Progenitor cell of endocrine pancreas (in vitro differentiated cells): ENCODE measurements around the gene TRAF7. TPM values are rescaled to one million over a fixed set of nuclear protein-coding genes. Genes with fewer than 3 reads are reported as not detected.
"Not testable (repeated sequence)": the region's sequence is repeated elsewhere in the genome, so short reads cannot be mapped to it uniquely, and the experiment has no call there.

Source experiments
- DNase-seq: peaks from one replicate; pipeline ENCODE4 v3.0.0; 2021; ENCODE audit warnings: low spot score; ENCODE audit not compliant: unreplicated experiment
- H3K27ac Mint-ChIP-seq: 2 replicates; pipeline ENCODE4 v1.8.0; 2021; ENCODE audit warnings: mild to moderate bottlenecking, moderate library complexity, mixed read lengths
- H3K27me3 Mint-ChIP-seq: 2 replicates; pipeline ENCODE4 v1.8.0; 2021; ENCODE audit warnings: mixed read lengths
- H3K36me3 Mint-ChIP-seq: 2 replicates; pipeline ENCODE4 v1.8.0; 2022; ENCODE audit warnings: mixed read lengths; ENCODE audit not compliant: insufficient read depth
- H3K4me1 Mint-ChIP-seq: 2 replicates; pipeline ENCODE4 v1.8.0; 2021; ENCODE audit warnings: low read depth, mixed read lengths
- H3K4me3 Mint-ChIP-seq: 2 replicates; pipeline ENCODE4 v1.8.0; 2021; ENCODE audit warnings: low read depth, mild to moderate bottlenecking, moderate library complexity, mixed read lengths
- H3K9me3 Mint-ChIP-seq: 2 replicates; pipeline ENCODE4 v1.8.0; 2021; ENCODE audit warnings: low read depth, mixed read lengths
- total RNA-seq: library from RNA; stranded (reverse); gene quantifications from 2 replicates; pipeline ENCODE4 v1.2.1, GENCODE V29; 2021
- TF ChIP-seq, protein P1 (sequence below): fragments of 200-600 bp; sonication (generic); IDR thresholded peaks from one replicate; pipeline ENCODE4 v1.5.0; 2021; ENCODE audit warnings: antibody characterized with exemption, mild to moderate bottlenecking; ENCODE audit not compliant: unreplicated experiment

The TRAF7 gene
- total RNA-seq, 1 donor from 2014 or later = 85.2 TPM

DNA sequence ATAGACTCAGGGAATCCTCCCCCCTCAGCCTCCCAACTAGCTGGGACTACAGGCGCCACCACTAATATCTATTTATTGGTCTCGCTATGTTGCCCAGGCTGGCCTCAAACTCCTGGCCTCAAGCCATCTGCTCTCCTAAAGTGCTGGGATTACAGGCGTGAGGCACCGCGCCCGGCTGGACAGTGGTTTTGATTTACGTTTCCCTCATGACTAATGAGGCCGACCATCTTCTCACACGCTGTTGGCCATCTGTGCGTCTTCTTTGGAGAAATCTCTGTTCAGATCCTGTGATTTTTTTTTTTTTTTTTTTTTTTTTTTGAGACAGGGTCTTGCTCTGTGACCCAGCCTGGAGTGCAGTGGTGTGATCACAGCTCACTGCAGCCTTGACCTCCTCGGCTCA lies 26.3 kb upstream of the TRAF7 start:
- H3K9me3 Mint-ChIP-seq, H3K27ac Mint-ChIP-seq, H3K4me3 Mint-ChIP-seq, H3K36me3 Mint-ChIP-seq, H3K27me3 Mint-ChIP-seq, H3K4me1 Mint-ChIP-seq, DNase-seq: not testable (repeated sequence)

DNA sequence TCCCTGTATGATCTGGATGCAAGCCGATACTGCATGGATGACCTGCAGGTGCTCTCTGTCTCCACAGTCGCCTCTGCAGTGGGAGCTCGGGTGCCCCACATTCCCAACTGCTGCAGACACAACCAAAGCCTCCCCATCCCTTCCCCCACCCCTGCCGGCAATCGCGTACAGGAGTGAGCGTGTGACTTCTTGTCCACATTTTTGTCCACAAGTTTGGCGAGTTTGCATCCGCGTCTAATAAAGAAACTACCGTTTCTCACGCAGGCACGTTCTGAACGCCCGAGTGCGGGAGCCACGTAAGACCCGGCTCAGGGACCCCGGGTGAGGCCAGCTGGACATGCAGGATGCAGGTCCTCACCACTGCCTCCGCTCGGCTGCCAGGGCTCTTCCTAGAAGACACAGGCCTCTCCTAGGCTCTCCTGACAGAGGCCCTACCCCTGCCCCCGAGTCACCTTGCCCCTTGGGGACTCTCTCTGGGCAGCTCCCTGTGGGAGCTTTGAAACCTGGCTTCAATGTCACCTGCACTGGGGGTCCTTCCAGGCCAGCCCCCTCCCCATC lies 25.6 kb upstream of the TRAF7 start:
- not testable (repeated sequence) for H3K4me3 Mint-ChIP-seq, DNase-seq, H3K36me3 Mint-ChIP-seq, H3K27me3 Mint-ChIP-seq, H3K27ac Mint-ChIP-seq, H3K9me3 Mint-ChIP-seq, H3K4me1 Mint-ChIP-seq

DNA sequence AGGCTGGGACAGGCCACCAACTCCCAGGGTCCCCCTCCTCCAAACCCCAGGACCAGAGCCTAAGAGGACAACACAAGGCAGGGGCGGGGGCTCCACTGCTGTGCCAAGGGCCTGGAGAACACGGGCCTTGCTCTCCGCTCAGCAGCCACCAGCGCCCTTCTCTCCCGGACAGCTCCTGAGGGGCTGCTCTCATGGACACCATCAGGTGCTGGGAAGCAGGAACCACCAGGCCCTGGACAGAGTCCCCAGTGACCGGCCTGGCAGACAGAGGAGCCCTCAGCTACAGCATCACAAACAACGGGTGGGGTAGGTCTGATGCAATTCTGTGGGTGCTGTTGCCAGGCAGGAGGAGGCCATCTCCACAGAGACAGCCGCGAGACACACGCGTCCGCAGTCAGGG lies 21.8 kb upstream of the TRAF7 start:
- not testable (repeated sequence) for H3K36me3 Mint-ChIP-seq, H3K4me1 Mint-ChIP-seq, H3K9me3 Mint-ChIP-seq, H3K27ac Mint-ChIP-seq, H3K27me3 Mint-ChIP-seq, H3K4me3 Mint-ChIP-seq, DNase-seq

DNA sequence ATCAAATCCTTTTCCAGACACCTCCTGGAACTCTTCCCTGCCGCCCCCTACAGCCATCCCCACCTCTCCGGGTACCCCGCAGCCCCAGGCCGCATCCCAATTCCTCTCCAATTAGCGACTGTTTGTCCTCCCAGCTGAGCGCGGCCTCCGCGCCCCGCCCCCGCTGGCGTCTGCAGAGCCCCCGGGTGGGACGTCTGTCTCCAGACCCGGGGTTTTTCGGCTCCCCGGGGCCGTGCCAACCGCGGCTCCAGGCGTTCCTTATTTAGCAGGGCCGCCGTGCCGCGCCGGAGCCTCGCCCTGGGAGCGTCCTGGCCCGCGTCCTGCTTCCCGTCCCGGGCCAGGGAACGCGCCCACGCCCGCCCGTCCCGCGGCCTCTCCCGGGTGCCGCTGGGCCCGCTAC lies 20.5 kb upstream of the TRAF7 start:
- not testable (repeated sequence) for DNase-seq, H3K36me3 Mint-ChIP-seq, H3K9me3 Mint-ChIP-seq, H3K27me3 Mint-ChIP-seq, H3K4me1 Mint-ChIP-seq
- peak overlapping the region; percentile 49 for H3K27ac Mint-ChIP-seq
- peak overlapping the region; percentile 73 for H3K4me3 Mint-ChIP-seq

DNA sequence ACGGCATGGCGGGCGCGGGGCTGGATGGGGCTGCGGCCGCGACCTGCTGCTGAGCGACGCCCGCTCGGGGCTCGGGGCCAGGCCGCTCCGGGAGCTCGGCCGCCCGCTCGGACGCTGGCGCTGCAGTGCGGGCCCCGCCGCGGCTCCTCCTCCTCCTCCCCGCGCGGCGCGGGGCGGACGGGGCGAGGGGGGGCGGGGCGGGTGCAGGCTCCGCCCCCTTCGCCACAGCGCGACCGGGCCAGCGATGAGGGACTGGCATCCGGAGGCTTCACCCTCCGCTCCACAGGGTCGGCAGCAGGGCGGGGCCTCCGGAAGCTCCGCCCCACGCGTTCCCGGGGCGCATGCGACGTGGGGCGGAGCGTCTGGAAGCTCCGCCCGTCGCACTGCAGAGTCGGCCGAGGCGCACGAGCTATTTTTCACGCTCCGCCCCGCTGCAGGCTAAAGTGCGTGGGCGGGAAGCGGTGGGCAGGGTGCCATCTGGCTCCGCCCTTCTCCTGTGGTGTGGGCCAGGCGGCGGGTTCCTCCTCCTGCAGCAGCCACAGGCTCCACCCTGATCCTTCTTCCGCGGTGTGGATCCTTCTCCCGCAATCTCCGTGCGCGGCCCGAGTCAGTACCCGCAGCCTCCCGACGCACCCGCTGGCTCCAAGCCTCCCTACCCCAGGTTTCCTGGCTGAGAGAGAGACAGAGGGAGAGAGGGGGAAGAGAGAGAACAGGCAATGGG lies 19.7 kb upstream of the TRAF7 start, which contains the start of gene PKD1:
Gene PKD1 (minus strand): TSS at position 129 of the 721 bp plus-strand sequence. CDS start 209 bp downstream, outside the sequence.
- not testable (repeated sequence) for H3K27me3 Mint-ChIP-seq, H3K36me3 Mint-ChIP-seq, H3K9me3 Mint-ChIP-seq, H3K4me1 Mint-ChIP-seq
- H3K4me3 Mint-ChIP-seq = peak within 1 kb of the TSS; percentile 84
- H3K27ac Mint-ChIP-seq = peak within 1 kb of the TSS; percentile 82
- peak; percentile 100 for DNase-seq

DNA sequence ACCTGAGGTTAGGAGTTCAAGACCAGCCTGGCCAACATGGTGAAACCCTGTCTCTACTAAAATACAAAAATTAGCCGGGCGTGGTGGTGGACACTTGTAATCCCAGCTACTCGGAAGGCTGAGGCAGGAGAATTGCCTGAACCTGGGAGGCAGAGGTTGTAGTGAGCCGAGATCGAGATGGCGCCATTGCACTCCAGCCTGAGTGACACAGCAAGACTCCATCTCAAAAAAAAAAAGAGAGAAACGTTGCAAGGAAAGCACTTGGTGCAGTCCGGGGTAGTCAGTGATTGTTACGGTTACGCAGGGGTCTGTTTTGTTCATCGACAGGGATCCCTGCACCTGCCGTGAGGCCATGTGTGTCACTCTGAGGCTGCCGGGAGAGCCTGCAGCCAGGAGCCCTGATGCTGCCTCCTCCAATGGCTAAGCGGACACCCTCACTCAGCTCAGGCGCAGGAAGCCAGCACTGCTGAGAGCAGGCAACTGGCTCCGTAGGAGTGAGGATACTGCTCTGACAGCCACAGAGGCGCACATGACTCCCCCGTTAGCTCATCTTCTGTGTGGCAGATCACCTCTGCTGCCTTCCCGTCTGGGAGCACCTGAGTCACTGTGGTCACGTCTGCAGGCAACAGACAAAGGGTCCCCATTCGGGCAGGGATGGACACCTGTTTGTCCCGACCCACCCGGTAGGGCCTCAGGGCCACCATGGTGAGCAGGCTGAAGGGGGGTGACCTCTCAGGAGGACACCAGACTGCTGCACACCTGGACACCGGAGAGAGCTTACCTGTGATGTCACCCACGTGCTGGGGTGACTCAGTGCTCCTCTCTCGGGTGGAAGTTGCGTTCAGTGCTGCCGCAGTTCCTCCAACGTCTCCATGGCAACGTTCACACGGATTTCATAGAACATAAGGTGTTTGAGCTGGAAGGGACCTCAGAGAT lies 12.4 kb upstream of the TRAF7 start:
- no peak overlapping the region for H3K27ac Mint-ChIP-seq
- no peaks in the 10 kb centered on the region for H3K4me1 Mint-ChIP-seq
- no peak overlapping the region for H3K4me3 Mint-ChIP-seq
- no peaks in the 10 kb centered on the region for H3K36me3 Mint-ChIP-seq
- peaks cover 6% of the 10 kb centered on the region for H3K27me3 Mint-ChIP-seq
- TF ChIP-seq, protein P1, sequence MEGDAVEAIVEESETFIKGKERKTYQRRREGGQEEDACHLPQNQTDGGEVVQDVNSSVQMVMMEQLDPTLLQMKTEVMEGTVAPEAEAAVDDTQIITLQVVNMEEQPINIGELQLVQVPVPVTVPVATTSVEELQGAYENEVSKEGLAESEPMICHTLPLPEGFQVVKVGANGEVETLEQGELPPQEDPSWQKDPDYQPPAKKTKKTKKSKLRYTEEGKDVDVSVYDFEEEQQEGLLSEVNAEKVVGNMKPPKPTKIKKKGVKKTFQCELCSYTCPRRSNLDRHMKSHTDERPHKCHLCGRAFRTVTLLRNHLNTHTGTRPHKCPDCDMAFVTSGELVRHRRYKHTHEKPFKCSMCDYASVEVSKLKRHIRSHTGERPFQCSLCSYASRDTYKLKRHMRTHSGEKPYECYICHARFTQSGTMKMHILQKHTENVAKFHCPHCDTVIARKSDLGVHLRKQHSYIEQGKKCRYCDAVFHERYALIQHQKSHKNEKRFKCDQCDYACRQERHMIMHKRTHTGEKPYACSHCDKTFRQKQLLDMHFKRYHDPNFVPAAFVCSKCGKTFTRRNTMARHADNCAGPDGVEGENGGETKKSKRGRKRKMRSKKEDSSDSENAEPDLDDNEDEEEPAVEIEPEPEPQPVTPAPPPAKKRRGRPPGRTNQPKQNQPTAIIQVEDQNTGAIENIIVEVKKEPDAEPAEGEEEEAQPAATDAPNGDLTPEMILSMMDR = no peak
- no peak for DNase-seq
- H3K9me3 Mint-ChIP-seq = no peaks in the 10 kb centered on the region

DNA sequence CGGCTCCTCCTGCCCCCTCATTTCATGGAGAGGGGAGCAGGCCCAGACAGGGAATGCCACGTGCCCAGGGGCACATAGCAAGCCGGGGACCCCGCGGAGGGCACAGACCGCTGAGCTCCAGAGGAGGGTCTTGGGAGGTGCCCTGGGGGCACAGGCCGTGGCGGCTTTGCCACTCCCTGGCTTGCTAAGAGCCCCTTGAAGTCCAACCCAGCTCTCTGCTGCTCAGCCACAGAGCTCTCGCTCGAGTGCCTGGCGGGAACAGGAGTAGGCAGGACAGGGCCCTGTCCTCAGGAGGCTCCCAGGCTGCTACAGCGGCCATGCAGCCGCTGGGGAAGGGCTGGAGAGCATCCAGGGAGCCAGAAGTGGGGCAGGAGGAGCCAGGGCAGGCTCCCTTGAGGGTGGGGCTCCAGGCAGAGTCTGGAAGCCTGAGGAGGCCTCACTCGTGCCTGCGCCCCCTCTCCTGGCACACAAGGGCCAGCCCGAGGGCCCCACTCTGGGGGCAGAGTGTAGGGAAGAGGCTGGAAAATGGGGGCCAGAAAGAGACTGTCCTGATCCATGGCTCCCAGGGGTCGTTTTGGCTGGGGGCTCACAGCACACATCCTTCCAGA lies 11.6 kb upstream of the TRAF7 start:
- peaks cover 6% of the 10 kb centered on the region for H3K27me3 Mint-ChIP-seq
- no peaks in the 10 kb centered on the region for H3K4me1 Mint-ChIP-seq
- DNase-seq = no peak
- TF ChIP-seq, protein P1 = no peak
- no peak overlapping the region for H3K4me3 Mint-ChIP-seq
- H3K27ac Mint-ChIP-seq = no peak overlapping the region
- no peaks in the 10 kb centered on the region for H3K9me3 Mint-ChIP-seq
- no peaks in the 10 kb centered on the region for H3K36me3 Mint-ChIP-seq
